Islet precursor cell (in vitro differentiated cells): ENCODE measurements around the gene DNMT3A.
A peak's percentile ranks its signal among the peaks of the same experiment; 100 is the strongest.

Source experiments
- DNase-seq: peaks from one replicate; pipeline ENCODE4 v3.0.0-alpha.2; 2018

The DNMT3A gene

DNA sequence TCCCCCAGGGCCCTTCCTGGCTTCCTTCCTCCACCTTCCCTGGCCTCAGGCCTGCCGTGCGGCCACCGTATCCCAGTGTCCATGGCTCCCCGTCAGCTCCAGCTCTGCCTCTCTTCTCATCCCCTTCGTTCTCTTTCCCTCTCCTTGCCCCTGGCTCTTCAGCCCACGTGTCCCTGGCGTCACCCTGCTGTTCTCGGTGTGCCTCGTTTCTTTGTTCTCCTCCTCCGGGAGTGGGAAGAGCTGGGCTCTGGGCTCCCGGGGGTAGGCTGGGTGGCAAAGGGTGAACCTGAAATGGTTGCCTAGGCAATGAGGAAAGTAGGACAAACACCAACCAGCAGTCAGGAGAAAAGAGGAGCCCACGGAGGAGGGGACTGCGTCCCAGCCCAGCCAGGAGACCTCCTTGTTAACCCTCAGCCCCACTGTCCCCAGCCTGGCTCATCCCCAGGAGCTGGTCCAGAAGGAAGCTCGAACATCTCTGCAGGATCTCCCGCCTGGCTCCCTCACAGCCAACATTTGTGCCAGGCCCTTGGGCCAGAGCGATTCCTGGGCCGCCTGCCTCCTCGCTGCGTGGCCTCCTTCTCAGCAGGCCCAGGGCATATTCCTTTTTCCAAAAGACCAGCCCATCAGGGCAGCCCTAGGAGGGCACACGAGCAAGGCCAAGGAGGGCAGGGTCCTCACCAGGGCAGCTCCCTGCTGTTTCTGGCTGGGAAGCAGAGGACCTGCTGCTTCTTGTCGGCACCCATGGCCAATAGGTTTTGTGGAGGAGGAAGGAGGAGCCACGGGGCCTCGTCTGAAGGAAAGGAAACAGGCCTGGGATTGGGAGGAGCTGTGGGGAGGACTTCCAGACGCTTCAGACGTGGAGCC is 30.9 kb upstream of the DNMT3A start:
- peak; percentile 51 for DNase-seq

DNA sequence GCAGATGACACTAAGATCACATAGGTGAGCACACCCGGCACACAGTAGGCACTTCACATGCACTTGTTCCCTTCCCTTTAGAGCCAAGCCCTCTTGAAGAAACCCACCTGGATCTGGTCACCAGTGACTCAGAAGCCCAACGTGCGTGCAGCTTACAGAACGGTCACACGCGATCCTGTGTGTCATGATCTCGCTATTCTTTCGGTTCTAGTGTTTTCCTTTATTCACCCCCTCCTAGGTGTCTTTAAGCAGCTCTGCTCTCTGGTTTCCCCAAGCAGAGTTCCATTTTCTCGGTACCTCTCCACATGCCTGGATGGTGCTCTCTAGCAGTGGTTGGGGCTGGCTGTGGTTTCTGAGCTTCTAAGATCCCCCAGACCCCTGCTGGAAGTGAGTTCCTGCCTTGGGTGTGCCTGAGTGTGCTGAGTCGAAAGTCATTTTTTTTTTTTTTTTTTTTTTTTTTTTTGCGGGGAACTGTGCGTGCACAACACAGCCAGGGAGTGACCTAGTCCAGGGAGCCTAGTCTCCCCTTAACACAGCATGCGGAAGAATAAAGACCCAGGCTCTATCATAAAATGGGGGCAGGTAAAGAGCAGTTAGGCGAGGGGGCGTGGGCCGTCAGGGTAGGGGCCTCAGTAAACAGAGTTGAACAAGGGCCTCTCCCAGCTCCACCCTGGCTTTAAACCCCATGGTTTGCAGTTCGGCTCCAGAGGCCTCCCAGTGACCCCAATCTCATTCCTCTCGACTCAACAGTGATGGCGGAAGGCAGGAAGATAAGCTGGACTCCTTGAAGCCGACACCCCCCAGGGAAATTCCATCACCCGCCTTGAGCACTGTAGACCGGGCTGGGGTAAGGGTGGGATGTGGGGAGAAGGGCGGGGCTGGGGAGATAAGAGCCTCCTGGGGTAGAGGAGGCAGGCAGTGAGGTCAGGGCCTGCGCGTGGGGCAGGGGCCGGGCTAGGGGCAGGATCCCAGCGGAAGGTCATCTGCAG is 29.8 kb upstream of the DNMT3A start:
- no peak for DNase-seq

DNA sequence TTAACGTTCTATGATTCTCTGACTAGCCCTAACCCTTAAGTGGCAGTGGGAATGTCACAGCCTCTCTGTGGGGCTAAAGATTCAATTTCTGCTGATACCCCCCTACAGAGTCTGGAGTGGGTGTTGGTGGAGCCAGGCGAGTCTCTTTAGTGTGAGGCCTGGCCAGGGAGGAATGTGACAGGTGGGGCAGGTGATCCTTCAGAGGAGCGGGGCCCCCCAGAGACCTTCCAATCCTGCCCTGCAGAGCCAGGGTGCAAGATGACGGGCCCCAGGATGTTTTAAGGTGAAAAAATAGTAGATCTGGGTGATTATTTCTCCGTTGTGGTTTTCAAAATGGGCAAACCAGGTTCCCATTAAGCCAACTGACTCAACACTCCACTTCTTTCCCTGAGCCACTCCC is 28.2 kb upstream of the DNMT3A start:
- no peak for DNase-seq

DNA sequence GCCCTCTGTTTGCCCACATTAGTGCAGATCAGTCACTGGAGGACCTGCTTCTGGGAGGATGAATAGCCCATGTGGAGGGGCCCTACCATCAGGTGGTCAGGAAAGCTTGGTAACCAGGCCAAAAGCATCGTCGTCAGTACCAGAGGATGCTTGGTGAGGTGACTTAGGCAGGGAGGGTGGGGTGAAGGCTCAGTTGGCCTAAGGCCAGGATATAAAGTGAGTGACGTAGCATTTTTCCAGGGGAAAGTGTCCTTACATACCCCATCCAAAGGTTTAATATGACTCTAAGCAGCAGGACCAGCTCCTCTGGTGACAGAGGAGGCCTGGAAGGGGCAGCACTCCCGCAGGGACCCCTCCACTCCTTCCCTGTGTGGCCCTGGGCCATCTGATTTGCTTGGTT is 27.7 kb upstream of the DNMT3A start:
- DNase-seq: no peak

DNA sequence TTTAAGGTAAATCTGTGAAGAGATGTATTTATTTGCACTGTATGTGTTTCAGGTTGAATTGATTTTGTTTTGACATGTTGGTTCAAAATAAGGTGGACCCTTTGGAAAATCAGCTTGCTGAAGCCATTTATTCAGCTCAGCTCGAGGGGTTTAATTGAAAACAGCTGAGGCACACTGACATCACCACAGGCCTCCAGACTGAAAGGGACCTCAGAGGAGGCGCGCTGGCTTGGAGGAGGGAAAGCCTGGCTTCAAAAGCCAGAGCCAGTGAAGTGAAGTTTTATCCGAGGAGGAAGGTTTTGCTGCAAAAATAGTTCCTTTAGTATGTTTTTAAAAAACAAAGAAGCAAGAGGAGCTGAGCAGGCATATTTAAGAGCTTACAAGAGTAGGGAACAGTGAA is 26.9 kb upstream of the DNMT3A start:
- no peak for DNase-seq

DNA sequence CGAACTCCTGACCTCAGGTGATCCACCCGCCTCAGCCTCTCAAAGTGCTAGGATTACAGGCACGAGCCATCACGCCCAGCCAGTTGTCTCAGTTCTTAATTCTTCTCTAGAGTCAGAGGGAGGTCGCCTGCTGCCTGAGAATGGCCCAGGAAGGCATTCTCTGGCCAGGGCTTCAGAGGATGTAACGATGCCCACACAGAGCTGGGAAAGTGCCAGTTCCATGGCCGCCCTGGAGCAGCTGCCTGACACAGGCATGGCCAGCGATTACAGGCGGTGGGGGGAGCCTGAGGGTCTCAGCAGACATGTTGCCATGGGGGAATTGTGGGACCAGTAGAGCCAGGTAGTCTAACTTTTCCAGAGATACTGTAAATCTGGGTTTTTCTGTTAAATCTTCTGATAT is 25.6 kb upstream of the DNMT3A start:
- DNase-seq: no peak

DNA sequence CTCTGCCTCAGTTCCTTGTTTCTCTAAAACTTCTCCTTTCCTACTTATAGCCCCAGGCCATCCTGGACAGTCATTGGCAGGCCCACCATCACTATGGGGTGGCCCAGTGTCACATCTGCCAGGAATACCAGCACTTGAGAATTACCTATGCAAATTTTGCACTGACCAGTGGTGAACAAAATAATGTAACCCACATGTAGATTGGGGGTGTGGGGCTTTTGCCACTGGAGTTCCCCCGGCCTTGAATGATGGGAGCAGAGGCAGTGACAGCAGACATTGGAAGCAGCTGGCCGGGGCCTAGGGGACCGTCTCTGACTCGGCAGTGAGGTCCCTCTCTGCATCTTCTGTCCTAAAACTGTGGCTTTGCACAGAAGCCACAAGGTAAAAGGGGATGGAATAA is 24.9 kb upstream of the DNMT3A start:
- no peak for DNase-seq

DNA sequence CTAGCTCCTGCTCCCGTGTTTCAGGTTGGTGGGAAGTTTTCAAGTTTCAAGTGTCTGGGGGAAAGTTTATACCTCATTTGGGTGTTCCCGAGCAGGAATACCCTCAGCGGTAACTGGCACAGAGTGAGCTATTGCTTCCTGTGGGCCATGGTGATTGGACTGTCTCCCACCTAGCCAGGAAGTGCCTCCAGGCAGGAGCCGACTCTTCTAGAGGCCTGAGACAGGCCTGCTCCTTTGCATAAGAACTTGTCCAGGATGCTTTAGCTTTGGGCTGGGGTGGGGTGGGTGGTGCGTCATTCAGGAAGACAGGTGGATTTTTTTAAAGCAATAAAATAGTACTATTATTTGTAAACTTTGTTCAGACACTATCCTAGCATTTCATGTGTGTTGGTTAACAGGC is 23.5 kb upstream of the DNMT3A start:
- peak; percentile 71 for DNase-seq

DNA sequence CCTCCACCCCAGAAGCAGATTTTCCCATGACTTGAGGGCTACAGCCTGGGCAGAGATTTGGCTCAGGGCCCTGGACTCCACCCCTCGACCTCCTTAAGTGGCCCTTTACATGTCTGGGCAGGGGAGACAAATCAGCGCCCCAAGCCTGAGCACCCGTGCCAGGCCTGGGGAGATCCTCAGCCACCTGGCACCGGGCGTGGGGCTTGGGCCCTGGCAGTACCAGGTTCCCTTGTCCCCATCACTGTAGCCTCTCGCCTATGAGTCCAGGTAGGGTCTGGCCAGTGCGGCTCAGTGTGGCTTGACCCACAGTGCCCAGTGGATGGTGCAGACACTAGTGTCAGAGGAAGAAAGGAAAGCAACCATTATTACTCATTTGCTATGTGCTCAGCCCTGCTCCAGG is 22.0 kb upstream of the DNMT3A start:
- no peak for DNase-seq

DNA sequence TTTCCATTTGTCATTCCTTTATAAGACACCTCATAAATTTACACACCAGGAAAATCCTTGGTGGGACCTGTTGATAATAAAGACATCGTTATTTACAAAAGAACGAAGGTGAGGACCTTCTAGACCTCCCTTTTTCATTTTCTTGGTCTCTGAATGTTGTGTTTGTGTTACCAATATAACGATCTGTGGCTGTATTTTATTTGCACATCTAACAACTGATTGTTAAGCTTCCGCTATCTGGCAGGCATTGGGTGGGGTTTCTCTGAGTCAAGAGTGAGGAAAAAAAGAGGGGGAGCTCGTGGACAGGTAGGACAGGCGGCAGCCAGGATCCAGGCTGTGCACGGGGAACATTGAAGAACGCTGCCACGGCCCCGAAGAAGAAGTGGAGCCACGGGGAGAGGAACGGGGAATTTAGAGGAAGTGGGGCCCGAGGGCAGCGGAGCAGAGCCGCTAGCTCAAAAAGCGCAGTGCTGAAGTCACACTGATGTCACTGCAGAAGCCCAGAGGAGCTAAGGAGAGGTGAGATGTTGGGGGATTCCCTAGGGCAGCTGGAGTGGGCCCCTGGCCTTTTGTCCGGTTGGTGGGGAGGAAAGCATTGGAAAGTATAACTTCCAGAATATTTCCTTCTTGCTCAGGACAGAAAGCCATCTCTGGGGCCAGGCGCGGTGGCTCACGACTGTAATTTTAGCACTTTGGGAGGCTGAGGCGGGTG is 20.9 kb upstream of the DNMT3A start:
- no peak for DNase-seq

DNA sequence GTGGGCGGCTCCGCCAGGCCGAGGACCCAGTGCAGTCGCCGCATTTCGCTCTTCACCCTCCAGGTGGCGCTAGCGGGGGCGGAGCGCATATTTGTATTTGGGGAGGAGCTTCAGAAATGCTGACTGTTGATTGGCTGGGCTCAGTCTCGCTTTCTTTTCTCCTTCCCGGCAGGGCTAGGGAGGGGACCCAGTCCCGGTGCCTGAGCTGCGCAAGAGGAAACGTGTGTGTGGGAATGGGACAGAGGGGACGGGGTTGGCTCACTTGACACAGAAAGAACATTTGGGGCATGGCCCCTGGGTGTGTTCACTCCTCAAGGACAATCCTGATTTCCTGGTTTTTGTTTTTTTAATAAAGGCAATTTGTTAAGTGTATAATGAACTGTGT is 20.3 kb upstream of the DNMT3A start:
- peak; percentile 95 for DNase-seq

DNA sequence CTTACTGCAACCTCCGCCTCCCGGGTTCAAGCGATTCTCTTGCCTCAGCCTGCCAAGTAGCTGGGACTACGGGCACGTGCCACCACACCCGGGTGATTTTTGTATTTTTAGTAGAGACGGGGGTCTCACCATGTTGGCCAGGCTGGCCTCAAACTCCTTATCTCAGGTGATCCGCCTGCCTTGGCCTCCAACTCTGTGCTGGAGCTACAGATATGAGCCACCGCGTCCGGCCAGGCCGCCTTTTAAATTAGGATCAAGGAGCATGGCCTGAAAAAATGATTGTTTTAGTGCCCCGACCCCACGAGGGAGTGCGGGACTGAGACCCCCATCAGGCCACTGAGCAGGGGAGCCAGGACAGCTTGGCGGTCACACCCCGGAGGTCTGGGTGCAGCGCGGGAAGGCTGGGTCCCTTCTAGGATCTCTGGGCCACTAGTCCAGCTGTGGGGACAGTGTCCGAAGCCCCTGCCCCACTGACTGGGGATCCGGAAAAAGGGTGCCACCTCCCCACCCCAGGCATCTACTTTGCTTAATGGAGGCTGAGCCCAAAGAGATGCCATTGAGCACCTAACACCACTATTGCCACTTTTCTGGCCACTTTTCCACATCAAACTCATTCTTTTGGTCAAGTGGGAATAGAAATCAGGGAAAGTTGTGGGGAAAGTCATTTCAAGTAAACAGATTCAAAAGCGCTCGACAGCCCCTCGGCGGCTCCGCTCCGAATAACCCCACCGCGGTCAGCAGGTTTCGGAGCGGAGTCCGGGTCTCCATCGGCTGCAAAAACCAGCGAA is 19.7 kb upstream of the DNMT3A start:
- no peak for DNase-seq

DNA sequence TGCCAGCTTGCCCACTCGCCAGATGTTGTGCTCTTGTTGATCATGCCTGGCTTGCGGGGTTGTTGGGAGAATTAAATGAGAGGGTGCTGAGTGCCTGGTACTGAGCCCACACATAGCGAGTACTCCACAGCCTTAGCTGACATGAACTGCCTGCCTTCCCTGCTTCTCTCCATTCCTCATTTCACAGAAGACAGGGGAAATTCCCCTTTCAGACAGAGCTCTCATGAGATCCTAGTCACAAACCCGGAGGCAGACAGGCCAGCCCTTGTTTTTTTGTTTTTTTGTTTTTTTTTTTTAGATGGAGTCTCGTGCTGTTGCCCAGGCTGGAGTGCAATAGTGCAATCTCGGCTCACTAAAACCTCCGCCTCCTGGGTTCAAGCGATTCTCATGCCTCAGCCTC is 17.1 kb upstream of the DNMT3A start:
- no peak for DNase-seq

DNA sequence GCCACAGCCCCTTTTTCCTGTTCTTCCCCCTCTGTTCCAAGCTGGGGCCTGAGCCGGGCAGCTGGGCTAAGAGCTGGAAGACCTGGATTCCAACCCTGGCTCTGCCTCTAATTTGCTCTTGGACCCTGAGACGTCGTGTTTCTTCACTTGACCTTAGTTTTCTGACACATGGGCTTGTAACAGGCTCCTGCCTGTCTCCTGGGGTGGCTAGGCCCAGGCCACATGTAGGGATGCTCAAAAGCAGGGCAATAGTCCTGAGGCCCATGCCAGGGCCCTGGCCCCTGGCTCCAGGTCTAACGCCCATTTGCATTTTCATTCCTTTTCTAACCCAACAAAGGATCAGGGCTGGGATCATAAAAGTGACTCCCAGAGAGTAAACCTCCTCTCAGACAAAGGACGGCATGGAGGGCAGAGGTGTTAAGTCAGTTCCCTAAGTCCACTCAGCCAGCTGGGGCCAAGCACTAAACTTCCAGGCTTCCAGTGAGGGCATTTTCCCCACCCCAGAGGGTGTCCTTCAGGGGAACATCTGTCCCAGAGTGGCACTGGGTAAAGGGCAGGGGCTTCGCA is 16.6 kb upstream of the DNMT3A start:
- DNase-seq: no peak

DNA sequence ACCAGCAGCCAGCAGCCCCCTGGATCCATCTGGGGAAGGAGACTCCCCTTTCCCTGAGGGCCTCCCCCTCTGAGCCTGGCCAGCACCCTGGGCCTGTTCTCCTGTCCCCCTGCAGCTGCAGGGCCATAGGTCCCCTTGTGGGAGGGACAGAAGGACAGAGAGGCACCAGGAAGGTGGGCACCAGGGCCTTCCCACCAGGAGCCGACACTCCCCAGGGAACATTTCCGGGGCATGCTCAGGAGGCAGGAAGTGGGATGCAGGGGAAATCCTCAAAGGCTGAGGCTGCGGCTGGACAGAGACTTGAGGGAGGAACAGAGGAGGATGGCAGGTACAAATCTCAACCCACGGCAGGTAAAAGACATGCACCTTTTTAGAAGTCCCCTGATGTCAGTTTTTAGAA is 14.4 kb upstream of the DNMT3A start:
- DNase-seq: no peak

DNA sequence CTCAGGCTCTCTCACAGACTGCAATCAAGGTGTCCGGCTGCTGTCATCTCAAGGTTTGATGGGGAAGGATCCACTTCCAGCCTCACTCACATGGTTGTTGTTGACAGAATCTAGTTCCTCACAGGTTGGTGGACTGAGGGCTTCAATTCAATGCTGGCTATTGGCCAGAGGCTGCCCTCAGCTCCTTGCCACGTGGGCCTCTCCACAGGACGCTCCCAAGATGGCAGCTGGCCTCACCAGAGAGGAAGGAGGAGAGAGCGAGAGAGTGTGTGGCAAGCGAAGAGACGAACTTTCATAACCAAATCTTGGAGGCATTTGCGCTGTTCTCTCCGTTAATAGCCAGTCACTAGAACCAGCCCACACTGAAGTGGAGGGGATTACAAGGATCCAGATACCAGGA is 13.5 kb upstream of the DNMT3A start:
- DNase-seq: no peak

DNA sequence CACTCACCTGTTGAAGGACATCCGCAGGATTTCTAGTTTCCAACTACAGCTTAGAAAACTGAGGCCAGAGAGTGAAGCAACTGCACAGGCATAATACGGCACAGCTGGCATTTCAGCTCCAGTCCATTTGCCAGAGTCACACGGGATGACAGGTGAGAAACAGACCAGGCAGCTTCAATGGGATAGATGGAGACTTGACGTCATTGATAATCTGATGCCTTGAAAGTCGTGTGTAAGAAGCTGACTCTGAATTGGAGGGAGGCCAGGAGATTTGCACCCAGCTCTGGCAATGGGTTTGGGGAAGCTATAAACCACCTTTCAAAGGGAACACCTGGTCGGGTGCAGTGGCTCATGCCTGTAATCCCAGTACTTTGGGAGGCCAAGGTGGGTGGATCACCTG is 12.4 kb upstream of the DNMT3A start:
- no peak for DNase-seq

DNA sequence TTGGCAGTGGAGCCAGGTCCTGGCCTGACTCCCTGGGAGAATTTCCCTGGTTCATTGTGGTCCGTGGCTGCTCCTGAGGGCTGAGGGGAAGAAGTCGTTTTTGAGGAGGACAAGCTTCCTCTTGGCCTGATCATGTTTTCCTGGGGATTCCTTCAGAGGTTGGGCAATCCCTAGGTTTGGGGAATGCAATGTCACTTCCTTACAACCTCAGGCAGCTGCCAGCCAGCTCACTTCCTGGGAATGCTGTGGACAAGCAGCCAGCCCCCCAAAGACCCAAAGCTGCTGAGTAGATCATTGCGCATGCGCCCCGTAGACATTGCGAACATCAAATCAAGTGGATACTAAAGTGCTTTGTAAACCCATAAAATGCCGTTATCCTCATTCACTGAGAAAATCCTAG is 7.7 kb upstream of the DNMT3A start:
- DNase-seq: no peak

DNA sequence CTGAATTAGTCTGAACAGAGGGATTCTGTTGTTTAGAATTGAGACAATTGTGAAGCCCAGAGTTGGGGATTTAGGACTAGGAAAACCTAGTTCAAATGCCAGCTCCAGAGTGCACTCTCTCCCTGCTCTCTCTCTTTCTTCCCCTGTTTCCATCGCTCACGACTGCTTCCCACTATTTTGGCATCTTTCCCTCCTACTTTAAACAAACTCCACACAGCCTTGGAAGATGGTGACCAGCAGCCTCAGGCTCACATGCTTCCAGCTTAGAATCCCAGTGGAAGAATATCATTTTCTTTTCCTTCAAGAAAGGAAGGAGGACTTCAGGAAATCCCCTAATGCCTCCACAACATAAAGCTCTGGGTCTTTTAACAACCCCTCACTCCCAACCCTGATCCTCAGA is 6.1 kb upstream of the DNMT3A start:
- DNase-seq: no peak

DNA sequence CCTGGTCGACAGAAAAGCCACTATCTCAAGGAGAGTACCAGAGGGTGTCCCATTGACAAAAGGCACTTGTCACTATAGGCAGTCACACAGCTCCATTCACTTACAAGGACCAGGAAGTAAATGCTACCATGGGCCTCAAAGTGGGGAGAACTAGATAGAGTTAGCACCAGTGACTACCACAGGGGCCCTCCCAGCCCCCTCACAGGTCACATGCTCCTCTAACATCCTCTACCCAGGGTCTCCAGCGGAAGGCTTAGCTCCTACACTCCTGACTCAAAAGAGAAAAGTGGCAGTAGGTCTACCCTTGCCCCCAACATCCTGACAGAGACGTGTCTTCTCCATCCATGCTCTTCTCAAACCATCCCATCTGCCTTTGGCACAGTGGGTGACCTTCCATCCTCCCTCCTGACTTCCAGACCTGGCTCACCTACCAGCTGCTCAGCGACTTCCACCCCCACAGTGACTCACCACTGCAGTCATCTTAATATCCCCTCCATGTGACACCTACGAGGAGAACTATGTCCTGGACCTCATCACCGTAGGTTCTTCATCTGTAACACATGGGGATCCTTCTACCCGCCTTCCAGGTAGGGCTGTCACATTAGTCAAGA is 5.6 kb upstream of the DNMT3A start:
- DNase-seq: no peak

DNA sequence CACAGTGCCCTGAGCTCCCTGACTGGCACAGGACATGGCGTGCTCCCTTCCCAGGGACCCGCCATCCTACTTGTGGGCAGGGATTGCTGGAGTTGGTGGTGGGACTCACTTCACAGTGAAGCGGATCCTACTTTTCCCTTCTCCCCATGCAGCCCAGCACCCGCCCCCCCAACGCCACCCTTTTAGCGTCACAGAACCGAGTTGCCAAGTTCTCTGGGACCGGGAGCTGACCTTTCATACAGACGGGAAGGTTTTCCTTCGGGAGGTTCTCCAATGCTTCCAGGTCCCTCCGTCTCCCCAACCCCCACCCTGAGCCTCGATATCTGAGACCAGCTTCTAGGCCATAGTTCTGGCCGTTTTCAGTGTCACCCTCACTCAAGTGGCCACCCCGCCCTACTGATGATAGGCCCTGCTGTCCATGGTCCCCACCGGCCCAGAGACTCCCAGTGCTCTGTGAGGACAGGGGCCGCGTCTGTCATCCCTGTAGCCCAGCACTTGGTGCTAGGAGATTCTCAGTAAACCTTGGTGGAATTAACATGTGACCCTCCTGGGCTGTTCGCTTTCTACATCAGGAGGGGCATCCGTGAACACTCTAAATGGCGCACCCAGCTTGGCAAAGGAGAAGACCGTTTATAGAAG is 1.6 kb upstream of the DNMT3A start:
- no peak for DNase-seq
